ENCODE measurements around the gene RSPH4A. TPM values are rescaled to one million over a fixed set of nuclear protein-coding genes. Genes with fewer than 3 reads are reported as not detected.

RSPH4A gene
- total RNA-seq, 2 donors from 2014 or later: 0.16 TPM; not detected in 1

GRCh38 chr6:116611056-116611455 is 5.2 kb upstream of the RSPH4A start:
- no peaks in the 10 kb centered on the region for H3K4me1 ChIP-seq
- no peaks in the 10 kb centered on the region for H3K27me3 ChIP-seq
- no peak for TF ChIP-seq CTCF (IDR thresholded peaks at IDR 0.05)
- H3K4me3 ChIP-seq: no peak overlapping the region
- no peaks in the 10 kb centered on the region for H3K9me3 ChIP-seq
- DNase-seq (ENCODE audit: low spot score): no peak
- no peaks in the 10 kb centered on the region for H3K36me3 ChIP-seq
- H3K27ac ChIP-seq: no peak overlapping the region

DNA sequence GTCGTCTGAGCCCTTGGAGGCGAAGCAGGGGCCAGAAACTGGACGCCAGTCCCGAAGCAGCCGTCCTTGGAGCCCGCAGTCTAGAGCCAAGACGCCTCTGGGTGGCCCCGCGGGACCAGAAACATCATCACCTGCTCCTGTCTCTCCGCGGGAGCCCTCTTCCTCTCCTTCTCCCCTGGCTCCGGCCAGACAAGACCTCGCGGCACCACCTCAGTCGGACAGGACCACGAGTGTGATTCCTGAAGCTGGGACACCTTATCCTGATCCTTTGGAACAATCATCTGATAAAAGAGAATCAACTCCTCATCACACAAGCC is 416 bp downstream of the RSPH4A start:
- peak overlapping the region; percentile 44 to 53 for H3K4me3 ChIP-seq
- no peak overlapping the region for H3K27ac ChIP-seq
- no peak for DNase-seq (ENCODE audit: low spot score)
- H3K27me3 ChIP-seq: no peaks in the 10 kb centered on the region
- H3K9me3 ChIP-seq: no peaks in the 10 kb centered on the region
- TF ChIP-seq CTCF (IDR thresholded peaks at IDR 0.05): no peak
- peaks cover 0 to 7% of the 10 kb centered on the region in 2 donors for H3K4me1 ChIP-seq
- no peaks in the 10 kb centered on the region for H3K36me3 ChIP-seq

DNA sequence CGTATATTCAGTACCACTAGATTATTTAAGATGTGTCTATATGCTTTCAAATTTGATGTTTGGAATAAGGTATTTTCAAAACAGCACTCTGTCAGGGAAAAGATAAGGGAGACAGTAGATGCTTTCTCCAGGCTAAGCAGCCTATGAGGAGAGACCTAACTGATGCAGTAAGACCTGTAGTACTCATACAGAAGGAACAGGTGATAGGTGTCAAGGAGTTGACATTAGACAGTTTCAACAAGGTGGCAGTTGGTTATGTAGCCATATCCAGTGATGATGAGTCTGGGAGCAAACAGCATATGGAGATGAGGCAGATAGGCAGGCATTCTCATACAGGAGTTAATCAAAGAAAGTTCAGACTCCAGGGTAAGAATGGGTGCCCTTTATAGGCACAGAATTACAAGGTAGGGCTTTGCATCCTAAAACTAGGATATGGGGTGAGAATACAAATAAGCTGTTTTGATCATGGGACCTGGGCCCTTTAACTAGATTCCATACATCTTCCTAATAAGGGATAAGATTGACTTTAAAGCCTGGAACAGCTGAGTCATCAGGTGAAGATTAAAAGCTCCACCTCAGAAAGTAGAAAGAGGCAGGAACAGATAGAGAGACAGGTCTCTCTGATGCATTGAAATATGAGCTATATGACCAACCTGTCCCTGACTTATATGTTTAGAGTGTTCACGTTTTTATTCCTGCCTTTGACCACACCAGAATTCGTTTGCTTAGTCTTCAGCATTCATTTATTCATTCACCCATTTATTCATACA is 7.9 kb downstream of the RSPH4A start:
- Histone ChIP-seq H3K27me3 (no peaks in the 10 kb centered on the region), H3K36me3 (no peaks in the 10 kb centered on the region), H3K9me3 (no peaks in the 10 kb centered on the region), H3K4me3 (no peak overlapping the region), H3K27ac (no peak overlapping the region), H3K4me1 (no peaks in the 10 kb centered on the region)
- no peak for DNase-seq (ENCODE audit: low spot score)
- no peak for TF ChIP-seq CTCF (IDR thresholded peaks at IDR 0.05)

DNA sequence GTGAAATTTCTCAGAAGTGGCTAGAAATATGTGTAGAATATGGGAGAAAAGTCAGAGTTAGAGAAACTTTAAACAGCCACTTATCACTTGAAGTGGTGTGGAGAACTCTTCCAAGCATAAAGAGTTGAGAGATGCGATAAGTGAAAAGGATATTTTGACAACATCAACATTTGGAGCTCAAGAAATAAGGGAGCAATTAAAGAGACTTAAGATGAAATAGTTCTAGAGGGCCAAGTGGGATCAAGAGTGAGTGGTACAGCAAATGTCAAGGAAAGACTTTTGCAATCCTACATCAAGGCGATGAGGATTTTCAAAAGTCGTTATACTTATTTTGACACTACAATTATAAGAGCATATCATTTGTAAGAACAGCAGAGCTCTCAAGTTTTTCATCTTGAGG is 9.6 kb downstream of the RSPH4A start:
- no peak for DNase-seq (ENCODE audit: low spot score)
- TF ChIP-seq CTCF (IDR thresholded peaks at IDR 0.05): no peak
- Histone ChIP-seq H3K9me3 (no peaks in the 10 kb centered on the region), H3K4me1 (no peaks in the 10 kb centered on the region), H3K4me3 (no peak overlapping the region), H3K27ac (no peak overlapping the region), H3K27me3 (no peaks in the 10 kb centered on the region), H3K36me3 (no peaks in the 10 kb centered on the region)

DNA sequence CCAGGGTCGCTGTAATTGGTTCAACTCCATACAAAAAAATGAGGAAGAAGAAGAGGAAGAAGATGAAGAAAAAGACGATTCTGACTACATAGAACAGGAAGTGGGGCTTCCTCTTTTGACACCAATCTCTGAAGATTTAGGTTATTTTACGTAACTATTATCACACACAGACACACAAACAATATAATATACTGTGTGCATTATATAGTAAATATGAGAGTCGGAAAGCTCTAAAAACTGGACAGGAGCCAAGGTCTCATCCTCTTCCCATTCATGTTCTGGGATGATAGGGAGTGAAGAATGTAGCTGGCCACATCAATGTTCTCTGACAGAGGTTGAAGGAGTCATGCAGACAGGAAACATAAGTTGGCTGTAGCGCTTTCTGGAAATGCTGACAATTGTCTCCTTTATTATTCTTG is 13.3 kb downstream of the RSPH4A start:
- H3K27ac ChIP-seq: no peak overlapping the region
- no peak overlapping the region for H3K4me3 ChIP-seq
- H3K4me1 ChIP-seq: no peaks in the 10 kb centered on the region
- no peaks in the 10 kb centered on the region for H3K9me3 ChIP-seq
- no peak for TF ChIP-seq CTCF (IDR thresholded peaks at IDR 0.05)
- H3K27me3 ChIP-seq: no peaks in the 10 kb centered on the region
- H3K36me3 ChIP-seq: peaks cover 10% of the 10 kb centered on the region
- DNase-seq (ENCODE audit: low spot score): no peak
